ENCODE results near the gene PTPRJ. TPM values are rescaled to one million over a fixed set of nuclear protein-coding genes. Genes with fewer than 3 reads are reported as not detected.

The PTPRJ gene
- total RNA-seq, 1 donor, result 57.7 TPM

DNA sequence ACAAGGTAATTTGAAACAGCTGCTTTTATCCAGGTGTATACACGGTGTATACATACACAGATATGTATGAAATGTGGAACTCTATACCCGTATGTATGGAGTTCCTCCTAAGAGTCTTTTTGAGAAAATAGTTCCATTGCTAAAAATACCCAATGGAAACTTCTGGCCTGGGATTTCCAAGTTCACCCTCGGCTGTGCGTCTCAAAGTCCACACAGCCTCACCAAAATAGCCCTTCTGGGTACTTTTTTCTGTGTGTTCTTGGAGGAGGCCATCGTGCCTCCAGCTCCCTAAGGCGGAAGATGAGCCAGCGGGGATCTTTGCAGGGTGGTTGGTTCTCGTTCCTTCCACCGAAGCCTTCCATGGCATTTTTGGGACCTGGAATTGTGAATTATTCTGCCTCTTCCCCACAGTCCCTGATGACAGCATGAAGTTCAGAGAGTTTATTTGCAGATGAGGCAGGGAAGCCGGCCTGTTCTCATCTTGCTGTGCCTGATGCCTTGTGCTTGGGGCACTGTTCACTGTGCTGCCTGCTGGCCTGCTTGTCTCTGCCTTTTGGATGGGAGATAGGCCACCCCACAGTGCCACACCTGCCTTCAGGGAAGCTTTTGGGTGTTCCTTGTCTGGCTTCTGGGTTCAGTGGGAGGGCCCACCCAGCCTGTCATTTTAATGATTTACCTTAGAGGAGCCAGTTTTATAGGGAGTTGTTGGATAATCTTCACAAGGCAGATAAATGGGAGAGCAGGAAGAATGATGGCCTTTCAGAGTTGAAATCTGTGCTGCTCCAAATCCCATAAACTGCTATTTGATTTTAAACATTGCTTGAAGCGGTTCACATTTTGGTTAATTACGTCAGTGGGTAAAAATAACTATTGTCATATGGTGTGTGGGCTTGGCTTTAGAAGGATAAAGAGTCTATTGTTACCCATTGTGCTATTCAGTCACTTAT lies 123.5 kb downstream of the PTPRJ start:
- Histone ChIP-seq H3K27me3 (ENCODE audit: insufficient read depth, low read length) (no peaks in the 10 kb centered on the region), H3K4me1 (ENCODE audit: insufficient read depth, low read length) (peaks cover 75% of the 10 kb centered on the region), H3K4me3 (ENCODE audit: low read length) (no peak overlapping the region), H3K9me3 (ENCODE audit: low read depth, low read length) (no peaks in the 10 kb centered on the region)

DNA sequence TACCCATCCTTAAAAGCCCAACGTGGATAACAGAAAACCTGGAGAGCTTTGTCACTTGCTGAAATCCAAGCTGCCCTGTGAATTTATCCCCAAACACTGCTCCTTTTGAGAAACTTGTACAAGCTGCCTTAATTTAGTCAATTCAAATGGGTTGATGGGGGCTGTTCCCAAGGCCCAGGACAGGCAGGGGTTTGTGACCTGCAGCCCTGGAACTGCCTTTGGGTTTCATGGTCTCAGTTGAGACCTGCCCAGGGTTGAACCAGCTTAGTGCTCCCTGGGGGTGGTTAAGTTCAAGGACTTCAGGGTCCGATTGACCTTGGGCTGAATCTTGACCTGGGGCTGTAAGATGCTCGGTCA lies 124.2 kb downstream of the PTPRJ start:
- no peak overlapping the region for H3K4me3 ChIP-seq (ENCODE audit: low read length)
- no peaks in the 10 kb centered on the region for H3K9me3 ChIP-seq (ENCODE audit: low read depth, low read length)
- H3K4me1 ChIP-seq (ENCODE audit: insufficient read depth, low read length), result peaks cover 79% of the 10 kb centered on the region
- H3K27me3 ChIP-seq (ENCODE audit: insufficient read depth, low read length), result no peaks in the 10 kb centered on the region

DNA sequence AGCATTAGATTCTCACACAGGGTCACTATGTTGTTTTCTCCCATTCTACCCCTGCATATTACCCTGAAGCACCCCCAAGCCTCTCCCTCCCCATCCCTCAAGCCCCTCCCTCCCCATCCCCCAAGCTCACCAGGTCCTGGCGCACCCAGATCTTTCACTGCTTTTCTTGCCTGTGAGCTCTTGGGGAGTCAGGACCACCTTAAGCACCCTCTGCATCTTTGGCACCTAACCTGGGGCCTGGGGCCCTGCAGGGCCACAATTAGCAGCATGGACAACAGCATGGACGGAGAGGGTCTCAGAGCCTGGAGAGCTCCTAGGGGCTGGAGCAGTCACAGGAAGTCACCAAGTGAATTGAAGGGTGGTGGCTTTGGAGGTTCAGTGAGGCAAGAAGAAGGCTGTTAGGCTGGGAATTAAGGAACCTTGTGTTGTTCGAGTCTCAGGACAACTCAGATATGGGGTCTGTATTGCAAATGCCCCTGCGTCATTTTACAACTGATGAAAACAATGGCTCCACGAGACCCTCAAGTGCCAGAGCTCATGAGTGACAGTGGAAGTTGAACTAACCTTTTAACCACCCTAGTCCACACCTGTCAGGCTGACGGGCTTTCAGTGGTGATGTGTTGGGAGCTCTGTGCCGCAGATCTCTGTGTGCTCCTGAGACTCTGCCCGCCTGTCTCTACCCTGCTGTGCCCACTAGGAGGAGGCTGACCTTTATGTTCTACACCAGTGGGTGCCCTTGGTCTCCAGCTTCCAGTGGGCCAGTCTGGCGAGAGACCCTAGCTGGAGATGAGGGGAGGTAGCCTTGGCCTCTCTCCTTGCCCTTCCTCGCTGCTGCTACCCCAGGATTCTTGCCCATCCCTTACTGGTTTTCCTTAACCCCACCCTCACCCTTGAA lies 125.0 kb downstream of the PTPRJ start:
- H3K9me3 ChIP-seq (ENCODE audit: low read depth, low read length), result no peaks in the 10 kb centered on the region
- peaks cover 79% of the 10 kb centered on the region for H3K4me1 ChIP-seq (ENCODE audit: insufficient read depth, low read length)
- no peaks in the 10 kb centered on the region for H3K27me3 ChIP-seq (ENCODE audit: insufficient read depth, low read length)
- H3K4me3 ChIP-seq (ENCODE audit: low read length), result no peak overlapping the region

DNA sequence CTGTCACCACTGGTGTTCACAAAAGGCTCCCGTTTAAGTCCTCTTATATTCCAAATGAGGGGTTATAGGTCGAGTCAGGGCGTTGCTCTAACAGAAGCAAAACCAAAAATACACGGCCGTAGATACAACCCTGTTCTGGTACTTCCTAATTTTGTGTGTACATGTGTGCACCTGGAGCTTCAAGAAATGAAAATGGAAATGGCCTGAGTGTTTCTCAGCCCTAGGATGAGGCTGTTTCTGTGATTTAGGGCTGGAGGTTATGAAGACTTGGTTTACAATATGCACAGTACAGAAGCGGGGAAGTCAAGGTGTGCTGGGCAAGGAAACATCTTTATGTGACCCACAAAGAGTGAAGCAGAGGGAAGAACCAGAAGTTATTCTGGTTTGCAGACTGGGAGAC lies 125.8 kb downstream of the PTPRJ start:
- H3K4me3 ChIP-seq (ENCODE audit: low read length), result no peak overlapping the region
- peaks cover 71% of the 10 kb centered on the region for H3K4me1 ChIP-seq (ENCODE audit: insufficient read depth, low read length)

DNA sequence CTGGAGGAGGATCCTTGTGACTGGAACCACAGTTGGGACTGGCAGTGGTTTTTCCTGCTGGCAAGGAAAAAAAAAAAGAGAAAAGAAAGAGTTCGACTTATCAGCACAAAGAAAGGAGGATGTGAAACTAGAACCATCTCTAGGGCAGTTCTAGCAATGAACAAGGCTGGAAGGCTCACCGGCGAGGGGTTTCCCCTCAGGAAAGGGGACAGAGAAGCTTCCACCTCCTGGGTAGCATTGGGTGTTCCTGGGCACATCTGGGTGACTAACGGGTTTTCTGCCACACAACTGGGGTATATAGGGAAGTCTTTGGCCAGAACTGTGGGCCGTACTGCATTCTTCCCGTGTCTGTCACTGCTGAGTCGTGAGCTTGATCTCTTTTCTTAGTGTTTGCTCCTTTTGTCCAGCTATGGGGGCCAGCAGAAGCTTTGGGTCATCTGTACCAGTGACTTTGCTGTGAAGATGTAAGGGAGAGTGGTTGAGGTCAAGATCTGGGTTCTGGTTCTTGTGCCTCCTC lies 126.9 kb downstream of the PTPRJ start:
- H3K4me1 ChIP-seq (ENCODE audit: insufficient read depth, low read length), result peaks cover 77% of the 10 kb centered on the region
- H3K9me3 ChIP-seq (ENCODE audit: low read depth, low read length), result no peaks in the 10 kb centered on the region

More for the DNA sequence above, 125.8 kb downstream of the PTPRJ start:
- Histone ChIP-seq H3K9me3 (ENCODE audit: low read depth, low read length) (no peaks in the 10 kb centered on the region), H3K27me3 (ENCODE audit: insufficient read depth, low read length) (no peaks in the 10 kb centered on the region)

DNA sequence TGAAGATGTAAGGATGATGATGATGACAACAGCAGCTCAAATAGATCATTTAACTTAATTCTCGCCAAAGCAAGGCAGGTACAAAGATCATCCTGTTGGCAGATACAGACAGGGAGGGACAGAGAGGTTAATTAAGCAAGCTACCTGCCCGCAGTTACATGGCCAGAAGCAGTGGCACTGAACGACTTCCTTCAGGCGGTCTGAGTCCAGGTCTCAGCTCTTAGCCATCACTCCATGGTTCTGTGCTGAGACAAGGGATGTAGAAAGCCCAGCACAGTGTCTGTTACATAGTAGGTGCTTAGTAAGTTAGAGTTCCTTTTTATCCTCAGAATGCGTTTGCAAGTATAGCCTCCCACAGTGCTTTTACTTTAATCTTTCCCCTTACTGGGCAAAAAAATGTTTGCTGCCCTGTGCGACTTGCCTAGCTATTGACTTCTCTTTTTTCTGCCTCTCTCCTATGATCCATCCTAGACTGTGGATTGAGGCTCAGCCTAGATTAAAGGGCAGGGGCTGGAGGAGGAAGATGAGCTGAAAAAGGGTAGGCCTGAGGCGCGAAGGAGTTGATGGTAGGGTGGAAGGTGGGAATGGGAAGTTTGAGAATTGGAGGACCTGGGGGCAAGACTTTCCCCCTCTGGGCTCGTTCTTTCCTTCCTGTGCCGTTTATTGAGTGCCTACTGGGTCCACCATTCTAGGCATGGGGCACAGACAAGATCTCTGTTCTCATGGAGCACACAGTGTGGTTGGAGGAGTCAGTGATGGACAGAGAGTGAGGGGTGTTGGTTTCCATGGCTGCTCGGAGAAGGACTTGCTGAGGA lies 128.1 kb downstream of the PTPRJ start:
- H3K27me3 ChIP-seq (ENCODE audit: insufficient read depth, low read length), result no peaks in the 10 kb centered on the region
- peaks cover 69% of the 10 kb centered on the region for H3K4me1 ChIP-seq (ENCODE audit: insufficient read depth, low read length)
- H3K9me3 ChIP-seq (ENCODE audit: low read depth, low read length), result no peaks in the 10 kb centered on the region
- H3K4me3 ChIP-seq (ENCODE audit: low read length), result no peak overlapping the region

More for the DNA sequence above, 126.9 kb downstream of the PTPRJ start:
- Histone ChIP-seq H3K27me3 (ENCODE audit: insufficient read depth, low read length) (no peaks in the 10 kb centered on the region), H3K4me3 (ENCODE audit: low read length) (no peak overlapping the region)

DNA sequence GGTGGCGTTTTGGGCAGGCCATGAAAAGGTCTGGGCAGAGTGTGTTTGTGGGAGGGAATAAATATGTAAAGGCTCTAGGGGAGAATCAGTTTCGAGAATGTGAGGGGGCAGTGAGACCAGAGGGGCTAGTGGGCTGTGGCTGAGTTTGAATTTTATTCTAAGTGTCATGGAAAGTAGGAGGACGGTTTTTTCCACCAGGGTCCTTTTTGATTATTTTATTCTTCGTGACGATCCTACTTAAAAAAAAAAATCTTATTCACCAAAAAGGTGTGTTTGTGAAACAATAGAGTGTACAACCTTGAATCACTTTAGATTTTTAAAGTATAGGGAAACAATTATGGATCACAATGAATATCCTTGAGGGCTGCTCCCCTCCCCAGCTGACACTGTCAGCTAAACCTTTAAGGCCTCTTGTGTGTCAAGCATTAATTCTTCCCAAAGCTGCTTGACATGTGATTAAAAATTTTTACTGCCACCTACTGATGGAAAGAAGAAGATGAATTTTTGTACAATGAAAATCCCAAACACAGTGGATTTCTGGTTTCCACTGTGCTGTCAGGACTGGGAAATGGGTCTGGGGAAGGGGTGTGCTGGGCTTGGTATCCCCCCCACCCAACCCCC lies 128.8 kb downstream of the PTPRJ start:
- H3K9me3 ChIP-seq (ENCODE audit: low read depth, low read length), result no peaks in the 10 kb centered on the region
- no peak overlapping the region for H3K4me3 ChIP-seq (ENCODE audit: low read length)
- no peaks in the 10 kb centered on the region for H3K27me3 ChIP-seq (ENCODE audit: insufficient read depth, low read length)
- H3K4me1 ChIP-seq (ENCODE audit: insufficient read depth, low read length), result peaks cover 67% of the 10 kb centered on the region

DNA sequence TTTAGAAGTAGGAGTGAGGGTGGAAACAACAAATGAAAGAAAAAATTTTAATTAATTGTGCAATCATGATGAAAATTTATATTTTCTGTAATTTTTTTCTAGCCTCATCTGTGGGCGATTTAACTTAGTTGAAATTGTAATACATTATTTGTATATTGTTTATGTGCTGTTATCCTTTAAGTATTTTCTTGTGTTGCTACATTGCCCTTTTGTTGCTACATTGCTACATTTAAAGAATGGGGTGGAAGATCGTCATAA lies 130.1 kb downstream of the PTPRJ start:
- H3K4me3 ChIP-seq (ENCODE audit: low read length), result no peak overlapping the region
- no peaks in the 10 kb centered on the region for H3K27me3 ChIP-seq (ENCODE audit: insufficient read depth, low read length)
- H3K9me3 ChIP-seq (ENCODE audit: low read depth, low read length), result peaks cover 12% of the 10 kb centered on the region
- H3K4me1 ChIP-seq (ENCODE audit: insufficient read depth, low read length), result peaks cover 56% of the 10 kb centered on the region

DNA sequence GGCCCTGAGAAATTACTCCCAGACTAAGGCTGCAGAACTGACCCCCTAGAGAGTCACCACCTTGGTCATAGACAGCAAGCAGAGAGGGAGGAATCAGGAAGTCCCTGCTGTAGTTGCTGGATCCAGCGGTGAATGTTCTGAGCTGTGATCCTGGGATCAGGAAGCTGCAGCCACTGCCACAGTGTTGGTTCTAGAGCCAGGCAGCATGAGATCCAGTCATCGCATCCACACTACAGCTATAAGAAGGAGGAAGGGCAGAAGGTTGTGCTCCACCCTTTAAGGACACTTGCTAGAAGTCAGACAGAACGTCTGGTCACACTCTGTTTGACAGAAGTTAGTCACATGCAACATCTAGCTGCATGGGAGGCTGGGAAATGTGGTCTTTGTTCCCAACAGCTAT lies 131.5 kb downstream of the PTPRJ start:
- peaks cover 41% of the 10 kb centered on the region for H3K4me1 ChIP-seq (ENCODE audit: insufficient read depth, low read length)
- H3K4me3 ChIP-seq (ENCODE audit: low read length), result no peak overlapping the region
- no peaks in the 10 kb centered on the region for H3K27me3 ChIP-seq (ENCODE audit: insufficient read depth, low read length)
- peaks cover 19% of the 10 kb centered on the region for H3K9me3 ChIP-seq (ENCODE audit: low read depth, low read length)

DNA sequence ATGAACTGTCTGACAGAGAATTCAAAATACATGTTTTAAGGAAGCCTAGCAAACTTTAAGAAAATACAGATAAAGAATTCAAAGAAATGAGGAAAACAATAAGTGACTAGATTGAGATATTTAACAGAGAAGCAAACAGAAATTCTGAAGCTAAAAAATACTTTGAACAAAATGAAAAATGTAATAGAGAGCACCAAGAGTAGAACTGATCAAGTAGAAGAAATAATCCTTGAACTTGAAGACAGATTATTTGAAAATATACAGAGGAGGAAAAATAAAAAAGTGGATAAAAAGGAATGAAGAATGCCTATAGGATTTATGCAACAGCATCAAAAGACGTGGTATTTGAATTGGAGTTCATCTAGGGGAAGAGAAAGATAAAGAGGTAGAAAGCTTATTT lies 134.4 kb downstream of the PTPRJ start:
- Histone ChIP-seq H3K4me3 (ENCODE audit: low read length) (no peak overlapping the region), H3K4me1 (ENCODE audit: insufficient read depth, low read length) (peaks cover 13% of the 10 kb centered on the region), H3K27me3 (ENCODE audit: insufficient read depth, low read length) (no peaks in the 10 kb centered on the region), H3K9me3 (ENCODE audit: low read depth, low read length) (peaks cover 19% of the 10 kb centered on the region)

DNA sequence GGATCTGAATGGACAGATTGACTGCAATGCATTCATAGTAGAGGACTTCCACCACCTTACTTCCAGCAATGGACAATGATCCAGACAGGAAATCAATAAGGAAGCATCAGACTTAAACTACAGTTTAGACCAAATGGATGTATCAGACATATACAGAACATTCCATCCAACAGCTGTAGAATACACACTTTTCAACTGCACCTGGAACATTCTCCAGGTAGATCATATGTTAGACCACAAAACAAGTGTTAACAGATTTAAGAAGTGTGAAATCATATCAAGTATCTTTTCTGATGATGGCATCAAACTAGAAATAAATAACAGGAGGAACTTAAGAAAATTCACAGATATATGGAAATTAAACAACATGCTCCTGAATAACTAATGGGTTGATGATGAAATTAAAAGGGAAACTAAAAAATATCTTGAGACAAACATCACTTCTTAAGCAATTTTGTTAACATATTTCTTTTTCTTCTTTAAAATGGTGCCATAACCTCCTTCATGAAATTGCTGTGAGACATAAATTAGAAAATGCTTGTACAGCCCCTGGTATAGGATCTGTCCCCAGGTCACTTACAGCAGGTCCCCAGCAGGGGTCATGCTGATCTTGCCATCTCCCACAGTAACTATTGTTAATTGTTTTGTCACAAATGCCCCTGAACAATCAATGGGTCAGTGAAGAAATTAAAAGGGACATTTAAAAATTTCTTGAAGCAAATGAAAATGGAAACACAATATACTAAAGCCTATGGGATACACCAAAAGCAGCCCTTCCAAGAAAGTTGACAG lies 136.3 kb downstream of the PTPRJ start:
- peaks cover 19% of the 10 kb centered on the region for H3K9me3 ChIP-seq (ENCODE audit: low read depth, low read length)
- H3K4me3 ChIP-seq (ENCODE audit: low read length), result no peak overlapping the region
- H3K27me3 ChIP-seq (ENCODE audit: insufficient read depth, low read length), result no peaks in the 10 kb centered on the region
- peaks cover 5% of the 10 kb centered on the region for H3K4me1 ChIP-seq (ENCODE audit: insufficient read depth, low read length)

DNA sequence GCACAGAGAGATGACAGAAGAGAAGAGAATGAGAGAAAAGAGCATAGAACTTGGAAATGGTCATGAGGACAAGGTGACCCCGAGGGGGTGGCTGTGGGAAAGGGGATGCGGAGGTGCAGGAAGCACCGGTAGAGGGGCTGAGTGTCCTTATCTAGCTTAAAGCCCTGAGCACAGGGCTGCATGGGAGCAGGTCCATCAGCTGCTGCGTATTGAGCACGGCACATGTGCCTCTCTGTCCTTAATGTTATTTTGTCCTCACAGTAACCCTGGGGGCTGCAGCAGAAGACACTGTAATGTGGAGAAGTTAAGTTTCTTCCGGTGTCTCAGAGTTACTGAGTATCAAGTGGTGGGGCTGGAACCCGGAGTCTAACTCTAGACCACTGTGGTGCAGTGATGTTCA lies 141.9 kb downstream of the PTPRJ start:
- H3K4me1 ChIP-seq (ENCODE audit: insufficient read depth, low read length), result no peaks in the 10 kb centered on the region
- H3K4me3 ChIP-seq (ENCODE audit: low read length), result no peak overlapping the region
- no peaks in the 10 kb centered on the region for H3K9me3 ChIP-seq (ENCODE audit: low read depth, low read length)
- H3K27me3 ChIP-seq (ENCODE audit: insufficient read depth, low read length), result no peaks in the 10 kb centered on the region

DNA sequence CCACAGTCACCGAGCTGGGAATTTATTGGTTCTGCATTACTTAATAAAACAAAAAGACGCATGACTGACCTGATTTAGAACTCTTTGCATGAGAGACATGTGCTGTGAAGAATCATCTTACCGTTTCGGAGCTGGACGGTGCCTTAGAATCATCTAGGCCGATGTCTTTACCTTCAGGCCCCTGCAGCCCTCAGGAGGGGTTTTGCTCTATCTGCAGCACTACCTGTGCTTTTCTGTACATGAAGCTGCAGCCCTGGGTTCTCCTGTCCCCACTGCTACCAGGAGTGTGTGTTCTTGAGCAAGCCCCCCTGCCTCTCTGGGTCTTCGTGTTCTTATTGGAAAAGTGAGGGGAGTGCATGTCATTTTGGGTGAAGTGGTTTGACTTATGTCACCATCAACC lies 142.3 kb downstream of the PTPRJ start:
- Histone ChIP-seq H3K27me3 (ENCODE audit: insufficient read depth, low read length) (no peaks in the 10 kb centered on the region), H3K4me1 (ENCODE audit: insufficient read depth, low read length) (no peaks in the 10 kb centered on the region), H3K9me3 (ENCODE audit: low read depth, low read length) (no peaks in the 10 kb centered on the region), H3K4me3 (ENCODE audit: low read length) (no peak overlapping the region)
